NCI-H2107 (cell line): ENCODE measurements around the gene SHMT1.
"Not testable (repeated sequence)": the region's sequence is repeated elsewhere in the genome, so short reads cannot be mapped to it uniquely, and the experiment has no call there.

Source experiments
- DNase-seq: peaks from one replicate; lab custom pipeline; 2025; lab: John Stamatoyannopoulos, UW

SHMT1 gene

GRCh38 chr17:18363101-18364049, at the start of gene SHMT1:
TSS of gene SHMT1 (minus strand) at chr17:18363550. CDS start at chr17:18355981, 7,569 bp downstream.
- DNase-seq = peak; percentile 81

DNA sequence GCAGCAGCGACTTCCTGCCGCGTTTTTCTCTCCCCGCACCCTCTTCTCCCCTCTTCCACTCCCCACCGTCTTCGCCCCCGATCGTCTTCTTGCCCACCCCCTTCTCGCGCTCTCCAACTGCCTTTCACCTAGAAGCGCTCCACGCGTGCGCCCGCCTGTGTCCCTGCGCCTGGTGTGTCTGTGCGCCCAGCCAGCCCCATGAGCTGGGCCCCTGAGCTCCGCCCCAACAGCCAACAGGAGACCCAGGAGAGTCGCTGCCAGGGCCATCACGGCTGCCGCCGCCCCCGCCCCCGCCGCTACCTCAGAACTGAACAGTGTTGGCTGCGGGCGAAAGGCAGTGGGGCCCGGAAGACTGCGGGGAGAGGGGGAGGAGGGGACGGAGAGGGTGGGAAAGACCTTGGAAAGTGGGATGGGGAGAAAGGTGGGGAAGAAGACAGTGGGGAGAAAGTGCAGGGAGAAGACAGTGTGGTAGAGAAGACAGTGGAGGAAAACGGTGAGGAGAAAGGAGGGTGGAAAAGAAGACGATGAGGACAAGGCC, 48.7 kb upstream of the SHMT1 start:
- DNase-seq = not testable (repeated sequence)

GRCh38 chr17:18411377-18411864, 48.1 kb upstream of the SHMT1 start:
- not testable (repeated sequence) for DNase-seq

DNA sequence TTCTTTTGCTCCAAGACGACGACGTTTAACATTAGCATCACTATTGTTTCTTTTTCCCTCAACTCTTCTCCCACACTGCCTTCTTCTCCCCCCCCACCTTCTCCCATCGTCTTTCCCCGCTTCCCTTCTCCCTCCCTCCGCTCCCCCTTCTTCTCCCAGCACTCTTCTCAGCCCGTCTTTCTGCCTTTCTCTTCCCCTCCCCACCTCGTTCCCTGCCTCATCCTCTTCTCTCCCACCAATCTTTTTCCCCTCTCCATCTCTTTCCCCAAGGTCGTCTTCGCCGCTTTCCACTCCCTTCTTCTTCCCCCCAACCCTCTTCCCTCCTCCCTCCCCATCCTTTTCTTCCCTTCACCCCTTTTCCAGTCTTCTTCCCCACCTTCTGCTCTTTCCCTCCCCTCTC, 47.4 kb upstream of the SHMT1 start:
- DNase-seq = not testable (repeated sequence)

GRCh38 chr17:18409321-18409720, 46.0 kb upstream of the SHMT1 start:
- DNase-seq = not testable (repeated sequence)

DNA sequence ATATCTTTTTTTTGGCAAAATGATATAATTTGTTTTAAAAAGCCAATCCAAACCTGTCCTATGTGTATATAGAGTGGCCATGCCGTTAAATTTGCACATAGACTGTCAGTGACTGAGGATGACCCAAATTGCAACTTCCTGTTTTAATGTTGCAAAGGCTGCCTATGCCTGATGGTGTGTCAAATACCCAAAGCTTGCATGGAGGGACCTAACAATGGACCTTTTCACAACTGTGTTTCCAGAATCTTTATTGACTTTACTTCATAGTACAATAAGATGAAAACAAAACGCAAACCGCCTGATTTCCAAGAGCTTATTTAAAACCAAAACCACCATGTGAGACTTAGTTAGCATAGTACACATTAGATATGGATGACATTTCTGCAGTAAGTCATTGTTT, 45.6 kb upstream of the SHMT1 start:
- not testable (repeated sequence) for DNase-seq

GRCh38 chr17:18403604-18404003, 40.3 kb upstream of the SHMT1 start:
- not testable (repeated sequence) for DNase-seq

DNA sequence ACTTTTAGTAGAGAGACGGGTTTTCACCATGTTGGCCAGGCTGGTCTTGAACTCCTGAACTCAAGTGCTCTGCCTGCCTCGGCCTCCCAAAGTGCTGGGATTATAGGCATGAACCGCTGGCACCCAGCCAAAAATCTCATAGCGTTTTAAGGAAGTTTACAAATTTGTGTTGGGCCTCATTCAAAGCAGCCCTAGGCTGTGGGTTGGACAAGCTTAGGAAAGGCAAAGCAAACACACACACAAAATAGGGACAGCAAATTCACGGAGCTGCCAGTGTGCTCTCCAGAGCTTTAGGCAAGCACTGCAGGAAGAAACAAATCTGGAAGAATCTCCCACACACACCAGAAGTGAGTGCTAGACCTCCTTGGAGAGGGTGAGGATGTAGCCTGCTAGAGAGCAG, 39.8 kb upstream of the SHMT1 start:
- DNase-seq = not testable (repeated sequence)

GRCh38 chr17:18401872-18402590, 38.7 kb upstream of the SHMT1 start:
- DNase-seq = not testable (repeated sequence)

DNA sequence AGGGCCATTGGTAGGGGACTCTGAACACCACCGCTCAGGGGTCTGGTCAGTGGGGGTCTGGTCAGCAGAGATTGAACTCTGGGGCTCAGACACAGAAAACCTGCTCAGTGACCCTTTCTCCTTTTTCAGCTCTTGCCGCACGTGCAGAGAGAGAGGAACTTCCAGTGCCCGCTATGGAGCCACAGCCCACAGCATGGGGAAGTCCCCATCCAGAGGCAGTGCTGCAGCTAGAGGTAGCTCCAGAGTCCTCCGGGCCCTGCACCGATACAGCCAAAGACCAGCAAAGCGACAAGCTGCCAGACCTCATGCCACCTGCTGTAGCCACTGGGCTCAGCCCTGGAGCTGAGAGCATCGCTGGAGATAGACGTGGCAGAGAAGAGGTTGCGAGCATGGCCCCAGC, 25.4 kb upstream of the SHMT1 start:
- not testable (repeated sequence) for DNase-seq

- not testable (repeated sequence) for DNase-seq
These were observed 24.9 kb upstream of the SHMT1 start for GRCh38 chr17:18388266-18388665.

DNA sequence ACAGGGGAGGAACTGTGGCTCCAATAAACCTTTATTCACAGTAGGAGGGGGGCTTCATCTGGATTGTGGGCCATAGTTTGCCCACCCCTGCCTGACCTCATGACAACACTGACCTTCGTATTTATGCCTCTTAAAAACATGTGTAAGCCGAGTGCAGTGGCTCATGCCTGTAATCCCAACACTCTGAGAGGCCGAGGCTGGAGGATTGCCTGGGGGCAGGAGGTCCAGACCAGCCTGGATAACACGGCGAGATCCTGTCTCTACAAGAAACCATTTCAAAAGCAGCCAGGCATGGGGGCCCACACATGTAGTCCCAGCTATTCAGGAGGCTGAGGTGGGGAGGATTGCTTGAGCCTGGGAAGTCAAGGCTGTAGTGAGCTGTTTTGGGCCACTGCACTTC, 24.2 kb upstream of the SHMT1 start:
- not testable (repeated sequence) for DNase-seq

DNA sequence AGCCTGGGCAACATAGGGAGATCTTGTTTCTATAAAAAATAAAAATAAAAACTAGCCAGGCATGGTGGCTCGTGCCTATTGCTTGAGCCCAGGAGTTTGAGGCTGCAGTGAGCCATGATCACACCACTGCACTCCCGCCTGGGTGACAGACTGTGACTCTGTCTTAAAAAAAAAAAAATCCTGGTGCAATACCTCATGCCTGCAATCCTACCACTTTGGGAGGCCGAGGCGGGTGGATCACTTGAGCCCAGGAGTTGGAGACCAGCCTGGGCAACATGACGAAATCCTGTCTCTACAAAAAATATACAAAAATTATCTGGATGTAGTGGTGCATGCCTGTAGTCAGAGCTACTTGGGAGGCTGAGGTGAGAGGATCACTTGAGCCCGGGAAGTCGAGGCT, 20.9 kb upstream of the SHMT1 start:
- DNase-seq = not testable (repeated sequence)

GRCh38 chr17:18383079-18383481, 19.7 kb upstream of the SHMT1 start:
- DNase-seq = not testable (repeated sequence)

DNA sequence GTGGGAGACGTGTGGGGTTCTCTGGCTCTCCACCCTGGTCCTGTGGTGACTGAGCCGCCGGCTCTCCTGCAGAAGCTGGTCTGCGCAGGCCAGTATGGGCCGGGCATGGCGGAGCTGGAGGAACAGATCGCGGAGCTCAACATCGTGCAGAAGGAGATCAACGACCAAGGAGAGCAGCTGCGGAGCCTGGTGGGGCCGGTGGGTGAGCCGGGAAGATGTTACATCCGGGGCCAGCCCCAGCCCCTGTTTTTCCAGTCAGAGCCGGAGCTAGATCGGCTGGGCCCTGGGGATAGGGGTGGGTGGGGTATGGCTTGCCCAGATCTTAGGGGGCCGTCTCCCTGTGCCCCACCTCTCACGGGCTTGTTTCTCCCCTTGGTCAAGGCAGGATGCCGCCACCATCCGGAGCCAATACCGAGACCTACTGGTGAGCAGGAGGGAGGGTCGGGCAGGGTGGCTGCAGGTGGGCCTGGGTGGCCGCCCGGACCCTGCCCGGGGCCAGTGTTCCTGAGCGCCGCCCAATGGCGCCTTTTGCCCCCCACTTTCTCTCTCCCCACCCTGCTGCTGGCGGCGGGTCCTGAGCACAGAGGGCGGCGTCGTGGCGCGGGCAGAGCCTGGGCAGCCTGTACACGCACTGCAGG, 19.2 kb upstream of the SHMT1 start:
- no peak for DNase-seq

- DNase-seq = no peak
These were observed 18.5 kb upstream of the SHMT1 start for GRCh38 chr17:18381953-18382245.

GRCh38 chr17:18381158-18381952, 18.0 kb upstream of the SHMT1 start:
- no peak for DNase-seq

DNA sequence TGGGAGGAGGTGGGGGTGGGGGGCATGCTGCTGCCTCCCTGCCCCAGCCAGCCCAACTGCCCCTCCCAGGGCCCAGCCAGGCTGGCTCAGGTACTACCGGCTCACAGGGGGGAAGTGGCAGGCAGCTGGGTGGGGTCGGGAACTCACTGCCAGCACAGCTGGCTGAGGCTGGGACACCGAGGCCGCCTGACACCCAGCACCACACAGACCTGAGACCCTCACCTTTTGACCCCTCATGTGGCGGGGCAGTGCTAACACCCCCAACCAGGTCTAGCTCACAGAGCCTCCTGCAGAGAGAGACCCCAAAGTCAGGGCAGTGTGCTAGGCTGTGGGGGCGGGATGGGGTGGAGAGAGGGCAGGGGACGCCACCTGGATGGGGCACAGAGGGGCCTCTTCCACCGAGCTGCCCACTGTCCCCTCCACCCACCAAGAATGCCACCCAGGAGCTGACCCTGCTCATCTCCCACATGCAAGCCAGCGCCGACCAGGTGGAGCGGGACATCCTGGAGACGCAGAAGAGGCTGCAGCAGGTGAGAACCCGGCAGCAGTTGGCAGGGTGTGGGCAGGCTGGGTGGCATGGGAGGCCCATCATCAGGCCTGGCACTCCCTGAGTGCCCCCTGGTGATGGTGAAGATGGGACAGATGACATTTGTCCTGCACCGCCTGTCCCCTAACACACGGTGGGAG, 17.3 kb upstream of the SHMT1 start:
- no peak for DNase-seq

GRCh38 chr17:18379246-18380146, 16.1 kb upstream of the SHMT1 start:
- DNase-seq = no peak

GRCh38 chr17:18378614-18379013, 15.3 kb upstream of the SHMT1 start:
- DNase-seq = not testable (repeated sequence)
